DOHH2 (cell line): Measurements from ENCODE around the gene SLCO2A1.

ENCODE experiments used
- H3F3A ChIP-seq: fragments of 200-600 bp; sonication (generic), shearing (Covaris generic); 2 replicates; pipeline ENCODE4 v1.6.0; 2016; ENCODE audit warnings: antibody characterized with exemption, mild to moderate bottlenecking; ENCODE audit not compliant: control insufficient read depth, insufficient read depth
- H3K27ac ChIP-seq: fragments of 200-600 bp; sonication (generic); 2 replicates; pipeline ENCODE4 v1.5.1; 2014; ENCODE audit warnings: low read depth, mild to moderate bottlenecking, low read length, moderate library complexity
- H3K27me3 ChIP-seq: fragments of 200-600 bp; sonication (generic); 2 replicates; pipeline ENCODE4 v1.6.1; 2014; ENCODE audit warnings: mild to moderate bottlenecking, low read length, mixed read lengths; ENCODE audit not compliant: control insufficient read depth
- H3K36me3 ChIP-seq: fragments of 200-600 bp; sonication (generic); 2 replicates; pipeline ENCODE4 v1.6.1; 2014; ENCODE audit warnings: mild to moderate bottlenecking, low read length, moderate library complexity, mixed read lengths; ENCODE audit not compliant: control insufficient read depth
- H3K4me1 ChIP-seq: fragments of 200-600 bp; sonication (generic); 2 replicates; pipeline ENCODE4 v1.6.1; 2014; ENCODE audit warnings: mild to moderate bottlenecking, low read length, mixed read lengths; ENCODE audit not compliant: control insufficient read depth
- H3K4me2 ChIP-seq: fragments of 200-600 bp; sonication (generic); 2 replicates; pipeline ENCODE4 v1.6.0; 2014; ENCODE audit warnings: mild to moderate bottlenecking, low read length, moderate library complexity
- H3K4me3 ChIP-seq: fragments of 200-600 bp; sonication (generic); 2 replicates; pipeline ENCODE4 v1.5.1; 2014; ENCODE audit warnings: mild to moderate bottlenecking, low read length, mixed read lengths
- H3K79me2 ChIP-seq: fragments of 200-600 bp; sonication (generic); 2 replicates; pipeline ENCODE4 v1.6.1; 2014; ENCODE audit warnings: mild to moderate bottlenecking, low read length, mixed read lengths; ENCODE audit not compliant: control insufficient read depth
- H3K9me2 ChIP-seq: fragments of 200-600 bp; sonication (generic); replicated peaks from 2 replicates; pipeline ENCODE4 v1.6.1; 2014; ENCODE audit warnings: mild to moderate bottlenecking, low read length, mixed read lengths; ENCODE audit not compliant: control insufficient read depth
- H3K9me3 ChIP-seq: fragments of 200-600 bp; sonication (generic); 2 replicates; pipeline ENCODE4 v1.6.1; 2014; ENCODE audit warnings: antibody characterized with exemption, low read length, mixed read lengths; ENCODE audit not compliant: control insufficient read depth, insufficient read depth
- H4K20me1 ChIP-seq: fragments of 200-600 bp; sonication (generic); 2 replicates; pipeline ENCODE4 v1.6.0; 2014; ENCODE audit warnings: low read depth, mild to moderate bottlenecking, antibody characterized with exemption, low read length, moderate library complexity; ENCODE audit not compliant: control insufficient read depth, insufficient read depth
- EZH2phosphoT487 ChIP-seq: fragments of 200-600 bp; sonication (generic); IDR thresholded peaks from 2 replicates; pipeline ENCODE4 v1.6.1; 2017; ENCODE audit warnings: borderline replicate concordance, mild to moderate bottlenecking, antibody characterized with exemption, low read length, moderate library complexity, mixed read lengths
- TF ChIP-seq, protein P1 (sequence below): fragments of 200-600 bp; sonication (generic); IDR thresholded peaks from one replicate; pipeline ENCODE4 v1.5.1; 2014; ENCODE audit warnings: antibody characterized with exemption, mild to moderate bottlenecking, low read depth, low read length; ENCODE audit not compliant: poor library complexity, severe bottlenecking

The SLCO2A1 gene

DNA sequence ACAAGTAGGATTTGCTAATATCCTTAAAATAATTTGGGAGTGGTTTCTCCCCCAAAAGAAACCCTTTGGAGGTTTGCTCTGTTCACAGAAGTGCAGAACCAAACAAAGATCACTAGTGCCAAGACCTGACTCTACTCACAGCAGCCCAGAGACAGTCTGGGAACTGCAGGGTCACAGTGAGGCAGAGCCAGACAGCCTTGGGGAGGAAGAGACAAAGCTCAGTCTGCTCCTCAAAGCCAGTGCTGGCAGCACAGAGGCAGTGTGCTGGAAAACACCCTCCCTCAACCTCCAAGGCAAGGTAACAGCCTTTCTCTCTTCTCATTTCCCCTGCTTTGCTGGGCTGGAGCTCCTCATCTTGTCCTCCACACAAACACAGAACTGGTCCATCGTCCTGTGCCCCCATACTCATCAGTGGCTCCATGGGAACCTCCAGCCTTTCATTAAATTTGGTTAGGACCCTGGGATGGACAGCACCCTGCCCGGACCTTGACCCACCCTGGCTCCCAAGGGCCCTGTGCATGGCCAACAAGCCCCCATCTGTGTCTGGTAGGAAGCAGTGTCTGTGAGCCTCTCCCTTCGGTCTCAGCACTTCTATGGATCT lies 146.6 kb downstream of the SLCO2A1 start:
- Histone ChIP-seq H3K27ac (no peak overlapping the region), H3K27me3 (0 out of 2 replicates have a peak, but pooled peaks cover under 1% of the 10 kb centered on the region), H3K9me2 (no peaks in the 10 kb centered on the region), H3K9me3 (no peaks in the 10 kb centered on the region), H4K20me1 (no peaks in the 10 kb centered on the region), H3K4me2 (no peak overlapping the region), H3K36me3 (no peaks in the 10 kb centered on the region), H3K4me1 (no peaks in the 10 kb centered on the region), H3F3A (no peaks in the 10 kb centered on the region), H3K4me3 (no peak overlapping the region), H3K79me2 (no peaks in the 10 kb centered on the region)
- TF ChIP-seq, protein P1, sequence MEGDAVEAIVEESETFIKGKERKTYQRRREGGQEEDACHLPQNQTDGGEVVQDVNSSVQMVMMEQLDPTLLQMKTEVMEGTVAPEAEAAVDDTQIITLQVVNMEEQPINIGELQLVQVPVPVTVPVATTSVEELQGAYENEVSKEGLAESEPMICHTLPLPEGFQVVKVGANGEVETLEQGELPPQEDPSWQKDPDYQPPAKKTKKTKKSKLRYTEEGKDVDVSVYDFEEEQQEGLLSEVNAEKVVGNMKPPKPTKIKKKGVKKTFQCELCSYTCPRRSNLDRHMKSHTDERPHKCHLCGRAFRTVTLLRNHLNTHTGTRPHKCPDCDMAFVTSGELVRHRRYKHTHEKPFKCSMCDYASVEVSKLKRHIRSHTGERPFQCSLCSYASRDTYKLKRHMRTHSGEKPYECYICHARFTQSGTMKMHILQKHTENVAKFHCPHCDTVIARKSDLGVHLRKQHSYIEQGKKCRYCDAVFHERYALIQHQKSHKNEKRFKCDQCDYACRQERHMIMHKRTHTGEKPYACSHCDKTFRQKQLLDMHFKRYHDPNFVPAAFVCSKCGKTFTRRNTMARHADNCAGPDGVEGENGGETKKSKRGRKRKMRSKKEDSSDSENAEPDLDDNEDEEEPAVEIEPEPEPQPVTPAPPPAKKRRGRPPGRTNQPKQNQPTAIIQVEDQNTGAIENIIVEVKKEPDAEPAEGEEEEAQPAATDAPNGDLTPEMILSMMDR: no peak

DNA sequence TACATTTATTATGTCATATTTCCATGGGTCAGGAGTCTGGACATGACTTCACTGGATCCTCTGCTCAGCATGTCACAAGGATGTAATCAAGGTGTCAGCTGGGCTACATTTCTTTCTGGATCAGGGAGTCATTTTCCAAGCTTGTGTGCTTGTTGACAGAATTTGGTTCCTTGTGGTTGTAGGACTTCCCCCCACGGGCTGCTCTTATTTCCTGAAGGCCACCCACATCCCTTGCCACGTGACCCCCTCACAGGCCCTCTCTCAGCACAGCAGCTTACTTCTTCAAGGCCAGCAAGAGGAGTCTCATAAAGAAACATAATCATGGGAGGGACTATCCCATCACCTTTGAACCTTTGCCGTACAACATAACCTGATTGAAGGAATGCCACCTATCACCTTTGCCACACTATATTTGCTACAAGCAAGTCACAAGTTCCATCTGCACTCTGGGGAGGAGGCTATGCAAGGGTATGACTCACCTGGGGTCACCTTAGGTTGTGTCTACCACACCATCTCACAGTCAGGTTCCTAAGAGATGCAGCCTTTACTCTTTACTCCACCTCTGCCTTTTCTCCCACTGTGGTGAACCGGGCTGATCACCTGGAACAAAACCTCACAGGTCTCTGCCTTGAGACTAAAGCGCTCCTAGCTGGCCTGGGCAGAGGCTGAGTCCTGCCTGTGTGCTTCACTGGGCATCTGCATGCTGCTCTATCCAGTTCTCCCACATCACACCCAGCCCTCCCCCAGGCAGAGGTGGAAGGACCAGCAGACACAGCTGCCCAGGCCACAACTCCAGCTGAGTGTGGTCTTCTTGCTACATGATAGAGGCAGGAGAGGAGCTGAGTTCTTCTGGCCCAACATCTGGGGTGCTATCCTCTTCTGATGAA lies 147.5 kb downstream of the SLCO2A1 start:
- Histone ChIP-seq H3K79me2 (no peaks in the 10 kb centered on the region), H3K4me1 (no peaks in the 10 kb centered on the region), H3K9me2 (no peaks in the 10 kb centered on the region), H3K4me3 (no peak overlapping the region), H3K4me2 (no peak overlapping the region), H3F3A (no peaks in the 10 kb centered on the region), H3K9me3 (no peaks in the 10 kb centered on the region), H3K36me3 (no peaks in the 10 kb centered on the region), H4K20me1 (no peaks in the 10 kb centered on the region), H3K27me3 (0 out of 2 replicates have a peak, but pooled peaks cover 4% of the 10 kb centered on the region), H3K27ac (no peak overlapping the region)
- TF ChIP-seq, protein P1: no peak
- TF ChIP-seq EZH2phosphoT487: no peak

DNA sequence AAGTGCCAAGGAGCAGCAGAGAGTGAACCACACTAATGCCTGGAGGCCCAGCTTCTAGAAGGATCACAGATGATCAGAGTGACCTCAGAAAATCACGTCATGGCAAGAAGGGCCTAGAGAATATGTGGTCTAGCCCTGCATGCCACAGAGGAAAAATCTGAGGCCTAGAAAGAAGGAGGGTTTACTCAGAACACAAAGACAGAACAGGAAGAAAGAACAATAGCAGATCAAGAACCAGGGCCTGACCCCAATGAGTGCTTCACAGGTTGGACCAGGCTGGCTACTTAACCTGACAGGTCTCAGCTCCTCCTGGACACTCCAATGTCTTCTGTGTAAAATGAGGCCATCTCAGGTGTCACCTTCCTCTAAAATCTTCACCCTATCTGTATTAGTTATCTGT lies 148.2 kb downstream of the SLCO2A1 start:
- no peak overlapping the region for H3K4me3 ChIP-seq
- H3K27me3 ChIP-seq: 0 out of 2 replicates have a peak, but pooled peaks cover 4% of the 10 kb centered on the region
- H3K4me1 ChIP-seq: no peaks in the 10 kb centered on the region
- TF ChIP-seq, protein P1: no peak
- H3K9me3 ChIP-seq: no peaks in the 10 kb centered on the region
- H4K20me1 ChIP-seq: no peaks in the 10 kb centered on the region
- H3K79me2 ChIP-seq: no peaks in the 10 kb centered on the region
- no peaks in the 10 kb centered on the region for H3K9me2 ChIP-seq
- no peak overlapping the region for H3K4me2 ChIP-seq
- no peaks in the 10 kb centered on the region for H3F3A ChIP-seq
- H3K36me3 ChIP-seq: no peaks in the 10 kb centered on the region
- H3K27ac ChIP-seq: no peak overlapping the region
